Ectodermal cell (in vitro differentiated cells): ENCODE results near the gene LARGE1.

ENCODE experiments used
- H3K27ac ChIP-seq: 2 replicates; pipeline ENCODE4 v1.7.0; 2013; ENCODE audit warnings: mild to moderate bottlenecking, low read depth, low read length; ENCODE audit not compliant: insufficient read depth, poor library complexity, severe bottlenecking
- H3K27me3 ChIP-seq: 2 replicates; pipeline ENCODE4 v1.7.0; 2013; ENCODE audit warnings: mild to moderate bottlenecking, low read length; ENCODE audit not compliant: insufficient read depth, control insufficient read depth, poor library complexity, severe bottlenecking
- H3K36me3 ChIP-seq: one replicate; pipeline ENCODE4 v1.7.0; 2013; ENCODE audit warnings: low read length; ENCODE audit not compliant: control insufficient read depth, insufficient read depth
- H3K4me1 ChIP-seq: one replicate; pipeline ENCODE4 v1.7.0; 2013; ENCODE audit warnings: low read length; ENCODE audit not compliant: control insufficient read depth, insufficient read depth
- H3K4me3 ChIP-seq: 2 replicates; pipeline ENCODE4 v1.7.0; 2013; ENCODE audit warnings: low read depth, low read length, control low read depth; ENCODE audit not compliant: insufficient read depth
- H3K9me3 ChIP-seq: 2 replicates; pipeline ENCODE4 v1.7.0; 2013; ENCODE audit warnings: mild to moderate bottlenecking, low read length, moderate library complexity; ENCODE audit not compliant: control insufficient read depth
- WGBS, 2 experiments: methylation state at CpG; one replicate each; pipeline ENCODE4 v1.1.7; 2013; ENCODE audit warnings: missing lambda C conversion rate in 2 of 2; 5-methylcytosine and 5-hydroxymethylcytosine counted together

LARGE1 gene

GRCh38 chr22:33275073-33275443, 645.2 kb downstream of the LARGE1 start:
- H3K9me3 ChIP-seq, result no peaks in the 10 kb centered on the region
- no peaks in the 10 kb centered on the region for H3K36me3 ChIP-seq
- no peaks in the 10 kb centered on the region for H3K4me1 ChIP-seq
- WGBS, 2 experiments, result 93 to 99% methylated on average over 2 of the region's 2 CpGs
- H3K4me3 ChIP-seq, result no peak overlapping the region
- no peak overlapping the region for H3K27ac ChIP-seq
- H3K27me3 ChIP-seq, result no peaks in the 10 kb centered on the region

- WGBS, 2 experiments, result 92 to 95% methylated on average over 20 of the region's 20 CpGs
- H3K9me3 ChIP-seq, result no peaks in the 10 kb centered on the region
These were observed 645.8 kb downstream of the LARGE1 start for GRCh38 chr22:33274214-33275072.

GRCh38 chr22:33272871-33273270, 647.4 kb downstream of the LARGE1 start:
- no peak overlapping the region for H3K27ac ChIP-seq
- no peaks in the 10 kb centered on the region for H3K4me1 ChIP-seq
- 87 to 96% methylated on average over 1 to 2 of the region's 2 CpGs for WGBS, 2 experiments
- H3K27me3 ChIP-seq, result no peaks in the 10 kb centered on the region
- no peaks in the 10 kb centered on the region for H3K9me3 ChIP-seq
- no peak overlapping the region for H3K4me3 ChIP-seq
- no peaks in the 10 kb centered on the region for H3K36me3 ChIP-seq

More at GRCh38 chr22:33274214-33275072, 645.8 kb downstream of the LARGE1 start:
- no peak overlapping the region for H3K4me3 ChIP-seq
- no peaks in the 10 kb centered on the region for H3K4me1 ChIP-seq
- no peaks in the 10 kb centered on the region for H3K36me3 ChIP-seq
- no peak overlapping the region for H3K27ac ChIP-seq
- no peaks in the 10 kb centered on the region for H3K27me3 ChIP-seq

- Histone ChIP-seq H3K27ac (no peak overlapping the region), H3K9me3 (no peaks in the 10 kb centered on the region), H3K27me3 (no peaks in the 10 kb centered on the region), H3K4me1 (no peaks in the 10 kb centered on the region), H3K4me3 (no peak overlapping the region), H3K36me3 (no peaks in the 10 kb centered on the region)
- 94 to 99% methylated on average over 2 of the region's 2 CpGs for WGBS, 2 experiments
These were observed 648.1 kb downstream of the LARGE1 start for GRCh38 chr22:33272180-33272579.

GRCh38 chr22:33271390-33272161, 648.7 kb downstream of the LARGE1 start:
- WGBS, 2 experiments, result 94 to 95% methylated on average over 6 of the region's 6 CpGs
- H3K36me3 ChIP-seq, result no peaks in the 10 kb centered on the region
- H3K9me3 ChIP-seq, result no peaks in the 10 kb centered on the region
- H3K27ac ChIP-seq, result no peak overlapping the region
- no peaks in the 10 kb centered on the region for H3K27me3 ChIP-seq
- no peak overlapping the region for H3K4me3 ChIP-seq
- no peaks in the 10 kb centered on the region for H3K4me1 ChIP-seq

GRCh38 chr22:33270596-33270995, 649.7 kb downstream of the LARGE1 start:
- H3K36me3 ChIP-seq, result no peaks in the 10 kb centered on the region
- no peaks in the 10 kb centered on the region for H3K27me3 ChIP-seq
- H3K4me1 ChIP-seq, result no peaks in the 10 kb centered on the region
- H3K9me3 ChIP-seq, result no peaks in the 10 kb centered on the region
- no peak overlapping the region for H3K4me3 ChIP-seq
- H3K27ac ChIP-seq, result no peak overlapping the region

GRCh38 chr22:33261699-33262098, 658.6 kb downstream of the LARGE1 start:
- H3K36me3 ChIP-seq, result no peaks in the 10 kb centered on the region
- no peak overlapping the region for H3K4me3 ChIP-seq
- no peaks in the 10 kb centered on the region for H3K4me1 ChIP-seq
- no peaks in the 10 kb centered on the region for H3K9me3 ChIP-seq
- 92 to 99% methylated on average over 4 of the region's 4 CpGs for WGBS, 2 experiments
- no peaks in the 10 kb centered on the region for H3K27me3 ChIP-seq
- no peak overlapping the region for H3K27ac ChIP-seq

GRCh38 chr22:33260498-33260897, 659.8 kb downstream of the LARGE1 start:
- no peaks in the 10 kb centered on the region for H3K36me3 ChIP-seq
- H3K9me3 ChIP-seq, result no peaks in the 10 kb centered on the region
- no peak overlapping the region for H3K4me3 ChIP-seq
- H3K27me3 ChIP-seq, result no peaks in the 10 kb centered on the region
- no peaks in the 10 kb centered on the region for H3K4me1 ChIP-seq
- H3K27ac ChIP-seq, result no peak overlapping the region
- WGBS, 2 experiments, result 91 to 92% methylated on average over 9 of the region's 9 CpGs

GRCh38 chr22:33255791-33256190, 664.5 kb downstream of the LARGE1 start:
- Histone ChIP-seq H3K27me3 (no peaks in the 10 kb centered on the region), H3K4me1 (no peaks in the 10 kb centered on the region), H3K4me3 (no peak overlapping the region), H3K9me3 (no peaks in the 10 kb centered on the region), H3K27ac (no peak overlapping the region), H3K36me3 (no peaks in the 10 kb centered on the region)
- 84 to 86% methylated on average over 4 of the region's 4 CpGs for WGBS, 2 experiments

GRCh38 chr22:33248948-33249347, 671.3 kb downstream of the LARGE1 start:
- H3K27me3 ChIP-seq, result no peaks in the 10 kb centered on the region
- WGBS, 2 experiments, result 56 to 69% methylated on average over 2 of the region's 2 CpGs
- no peaks in the 10 kb centered on the region for H3K4me1 ChIP-seq

More at GRCh38 chr22:33248948-33249347, 671.3 kb downstream of the LARGE1 start:
- Histone ChIP-seq H3K9me3 (no peaks in the 10 kb centered on the region), H3K4me3 (no peak overlapping the region), H3K36me3 (no peaks in the 10 kb centered on the region), H3K27ac (no peak overlapping the region)
